OCI-M1 (cell line): ENCODE measurements around the gene GPT2.
"Not testable (repeated sequence)": the region's sequence is repeated elsewhere in the genome, so short reads cannot be mapped to it uniquely, and the experiment has no call there.

Experiments used
- DNase-seq: peaks from one replicate; lab custom pipeline; 2025; lab: John Stamatoyannopoulos, UW

The GPT2 gene

DNA sequence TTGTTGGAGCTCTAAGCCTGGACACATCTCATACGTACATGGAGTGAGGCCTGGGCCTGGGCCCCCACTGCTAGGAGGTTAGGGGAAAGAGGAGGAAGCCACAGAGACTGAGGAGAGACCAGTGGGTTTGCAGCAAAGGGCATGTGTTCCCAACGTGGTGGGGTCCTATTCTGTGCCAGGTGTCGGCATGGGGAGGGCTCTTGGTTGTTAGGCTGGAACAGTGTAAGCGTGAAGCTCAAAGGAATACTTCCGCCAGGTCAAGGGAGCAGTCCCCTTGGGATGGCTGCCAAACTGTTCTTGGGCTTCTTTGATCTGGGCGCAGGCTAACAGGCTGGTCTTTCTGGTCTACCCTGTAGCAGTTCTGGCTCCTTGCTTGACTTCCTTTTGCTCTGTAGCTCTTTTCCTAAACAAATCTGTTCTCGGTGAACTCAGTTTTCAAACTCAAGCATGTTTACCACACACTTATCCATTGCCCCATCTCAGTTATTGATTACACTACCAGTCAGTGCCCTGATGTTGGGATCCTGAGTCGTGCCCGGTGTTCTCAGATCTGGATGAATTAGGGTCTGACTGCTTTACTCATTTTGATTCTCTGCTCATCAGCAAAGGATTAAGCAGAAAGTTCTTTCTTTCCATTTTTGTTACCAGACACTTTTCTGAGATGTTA, 36.4 kb downstream of the GPT2 start:
- DNase-seq, result no peak

- DNase-seq, result no peak
Observed at GRCh38 chr16:46922239-46922638, 38.1 kb downstream of the GPT2 start.

DNA sequence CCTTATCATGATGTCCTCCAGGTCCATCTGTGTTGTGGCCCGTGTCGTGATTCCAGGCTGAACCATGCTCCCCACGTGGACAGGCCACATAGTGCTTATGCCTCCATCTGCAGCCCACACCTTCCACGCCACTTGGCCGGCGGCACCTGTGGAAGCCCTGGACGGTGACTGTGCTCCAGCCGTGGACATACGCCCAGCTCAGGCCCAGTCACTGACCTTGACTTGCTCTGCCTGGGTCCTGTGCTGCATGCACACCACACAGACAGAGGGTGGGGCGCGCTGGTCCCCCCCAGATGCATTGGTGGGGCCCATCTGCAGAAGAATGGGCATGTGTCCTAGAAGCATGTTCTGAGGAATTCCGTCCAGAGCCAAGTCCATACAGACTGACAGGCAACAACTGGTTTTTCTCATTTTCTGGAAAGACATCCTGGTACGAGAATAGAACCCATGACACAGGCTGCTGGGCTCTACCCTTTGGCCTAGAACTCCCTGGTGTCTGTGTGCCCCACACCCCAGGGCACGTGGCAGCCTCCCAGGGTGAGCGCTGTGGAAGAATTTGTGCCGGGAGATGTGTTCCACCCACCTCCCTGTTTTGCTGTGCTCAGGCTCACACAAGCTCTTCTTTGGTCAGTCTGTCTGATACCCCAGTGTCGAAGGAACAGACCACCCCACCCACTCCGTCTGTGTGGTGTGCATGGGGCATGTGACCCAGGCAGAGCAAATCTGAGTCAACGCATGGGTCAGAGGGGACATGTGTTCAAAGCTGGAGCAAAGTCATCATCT, 39.5 kb downstream of the GPT2 start:
- no peak for DNase-seq

- DNase-seq, result no peak
Observed at GRCh38 chr16:46924402-46924801, 40.2 kb downstream of the GPT2 start.

- no peak for DNase-seq
Observed at GRCh38 chr16:46926470-46927225, 42.5 kb downstream of the GPT2 start.

- no peak for DNase-seq
Observed at GRCh38 chr16:46927273-46927672, 43.1 kb downstream of the GPT2 start.

GRCh38 chr16:46928811-46929210, 44.6 kb downstream of the GPT2 start:
- no peak for DNase-seq

DNA sequence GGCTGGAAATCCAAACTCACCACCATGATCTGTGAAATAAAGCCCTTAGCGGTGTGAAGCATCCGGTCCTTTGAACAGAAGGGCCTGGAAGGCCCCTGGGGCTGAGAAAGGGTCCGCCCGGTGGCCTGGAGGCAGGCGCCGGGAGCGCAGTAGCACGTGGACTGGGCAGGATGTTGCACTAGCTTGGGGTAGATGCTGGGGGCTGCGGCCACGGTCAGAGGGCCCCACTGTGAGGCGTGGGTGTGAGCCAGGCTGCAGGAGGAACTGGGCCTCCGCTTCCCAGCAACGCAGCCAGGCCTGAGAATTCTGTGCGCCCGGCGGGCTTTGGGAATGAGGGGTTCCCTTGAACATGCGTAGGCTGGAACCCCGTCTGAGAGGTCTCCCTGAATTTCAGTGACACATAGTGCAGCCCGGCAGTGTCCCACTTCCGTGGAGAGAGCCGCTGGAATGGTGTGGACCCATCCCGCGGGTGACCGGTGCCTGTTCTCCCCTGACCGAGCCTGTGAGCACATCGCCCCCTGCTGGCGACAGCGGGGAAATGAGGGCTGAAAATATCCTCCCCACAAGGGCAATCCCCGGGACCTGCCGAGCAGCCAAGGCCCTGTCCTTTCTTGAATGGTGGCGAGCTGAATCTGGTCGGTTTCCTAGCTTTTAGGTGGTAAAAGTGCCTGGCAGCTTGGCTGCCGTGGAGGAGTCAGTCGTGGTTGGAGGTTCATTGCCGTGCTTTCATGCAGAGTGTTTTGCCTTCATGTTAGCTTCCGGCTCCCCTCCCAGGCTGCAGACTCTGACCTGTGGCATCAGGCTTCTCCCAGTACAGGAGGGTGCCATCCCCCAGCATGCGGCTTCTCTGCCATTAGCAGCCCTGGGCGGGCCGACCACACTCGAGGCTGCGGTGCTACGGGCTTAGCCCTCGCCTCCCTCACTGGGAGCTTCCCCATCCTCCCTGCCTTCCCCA, 45.5 kb downstream of the GPT2 start:
- DNase-seq, result peak; percentile 67

- no peak for DNase-seq
Observed at GRCh38 chr16:46930861-46931260, 46.7 kb downstream of the GPT2 start.

GRCh38 chr16:46932802-46933201, 48.6 kb downstream of the GPT2 start:
- DNase-seq, result peak; percentile 57

GRCh38 chr16:46937536-46937935, 53.4 kb downstream of the GPT2 start:
- DNase-seq, result peak; percentile 78

DNA sequence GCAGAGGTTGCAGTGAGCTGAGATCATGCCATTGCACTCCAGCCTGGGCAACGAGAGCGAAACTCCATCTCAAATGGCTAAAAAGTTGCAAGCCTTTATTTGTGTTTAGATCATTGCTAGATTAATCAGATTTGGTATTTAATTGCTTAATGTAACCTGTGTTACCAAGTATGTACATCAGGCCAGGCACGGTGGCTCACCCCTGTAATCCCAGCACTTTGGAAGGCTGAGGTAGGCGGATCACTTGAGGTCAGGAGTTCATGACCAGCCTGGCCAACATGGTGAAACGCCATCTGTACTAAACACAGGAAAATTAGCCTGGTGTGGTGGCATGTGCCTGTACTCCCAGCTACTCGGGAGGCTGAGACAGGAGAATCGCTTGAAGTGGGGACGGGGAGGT, 60.6 kb downstream of the GPT2 start:
- not testable (repeated sequence) for DNase-seq

DNA sequence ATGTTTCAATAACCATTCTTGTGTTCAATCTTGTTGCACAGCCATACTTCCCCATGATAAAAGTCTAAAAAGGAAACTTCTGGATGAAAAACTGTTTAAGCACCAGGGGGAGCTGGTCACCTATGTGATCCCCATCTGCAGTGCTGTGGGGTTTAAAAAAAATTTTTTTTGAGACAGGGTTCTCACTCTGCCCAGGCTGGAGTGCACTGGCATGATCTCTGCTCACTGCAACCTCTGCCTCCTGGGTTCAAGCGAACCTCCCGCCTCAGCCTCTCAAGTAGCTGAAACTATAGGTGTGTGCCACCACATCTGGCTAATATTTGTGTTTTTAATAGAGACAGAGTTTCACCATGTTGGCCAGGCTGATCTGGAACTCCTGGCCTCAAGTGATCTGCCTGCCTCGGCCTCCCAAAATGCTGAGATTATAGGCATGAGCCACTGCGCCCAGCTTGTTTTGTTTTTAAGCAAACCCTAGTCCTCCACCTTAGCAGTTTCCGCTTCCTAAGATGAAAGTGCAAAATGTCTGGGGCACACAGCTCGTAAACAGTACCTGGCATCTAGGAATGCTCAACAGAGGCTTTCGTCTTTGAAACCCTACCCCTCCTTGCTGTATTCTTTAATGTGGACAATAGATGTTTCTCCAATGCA, 63.9 kb downstream of the GPT2 start:
- DNase-seq, result peak; percentile 71

DNA sequence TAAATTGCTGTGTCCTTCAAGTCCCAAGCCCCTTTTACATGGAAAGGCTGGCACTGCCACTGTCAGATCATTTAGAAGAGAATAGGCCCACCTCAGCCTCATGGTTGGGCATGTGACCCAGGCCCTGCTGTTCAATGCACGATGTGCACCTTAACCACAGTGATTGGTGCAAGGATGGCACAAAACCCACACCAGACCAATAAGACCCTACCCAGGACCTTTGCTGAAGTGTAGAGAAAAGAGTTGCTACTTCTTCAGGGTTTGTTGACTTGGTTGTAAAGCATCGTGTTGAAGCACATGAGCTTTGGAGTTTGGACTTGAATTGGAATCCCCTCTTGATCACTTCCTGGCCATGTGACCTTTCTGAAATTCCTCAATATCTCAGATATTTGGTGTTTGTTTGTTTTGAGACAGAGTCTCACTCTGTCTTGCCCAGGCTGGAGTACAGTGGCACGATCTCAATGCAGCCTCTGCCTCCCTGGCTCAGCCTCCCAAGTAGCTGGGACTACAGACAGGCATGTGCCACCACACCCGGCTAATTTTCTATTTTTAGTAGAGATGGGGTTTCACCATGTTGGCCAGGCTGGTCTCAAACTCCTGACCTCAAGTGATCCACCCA, 64.5 kb downstream of the GPT2 start:
- no peak for DNase-seq

DNA sequence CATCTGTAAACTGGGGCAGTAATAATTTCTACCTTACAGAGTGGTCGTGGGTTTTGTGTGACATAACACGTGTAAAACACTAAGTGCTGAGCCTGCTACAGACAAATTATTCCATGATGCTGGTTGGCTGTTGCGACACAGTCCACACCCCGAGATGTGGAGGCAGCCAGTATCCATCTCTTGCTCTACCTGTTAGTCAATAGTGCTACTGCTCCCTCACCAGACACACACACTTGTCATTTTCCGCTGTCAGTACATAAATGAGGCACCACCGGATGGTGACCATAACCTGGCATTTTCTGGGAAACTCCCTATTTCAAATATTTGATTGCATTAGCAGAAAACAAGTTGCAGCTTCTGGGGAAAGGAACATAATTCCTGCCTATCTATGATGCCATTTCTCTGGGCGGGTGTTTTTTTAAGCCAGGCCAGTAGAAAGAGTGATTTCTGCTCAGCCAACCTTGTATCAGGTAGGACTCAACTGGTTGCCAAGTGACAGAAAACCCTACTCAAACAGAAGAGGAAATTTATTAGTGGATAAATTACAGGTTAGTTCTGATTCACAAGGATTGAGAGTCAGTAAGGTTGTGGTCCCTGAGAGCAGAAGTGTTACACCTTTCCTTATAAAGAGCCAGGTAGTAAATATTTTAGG, 65.2 kb downstream of the GPT2 start:
- DNase-seq, result no peak

DNA sequence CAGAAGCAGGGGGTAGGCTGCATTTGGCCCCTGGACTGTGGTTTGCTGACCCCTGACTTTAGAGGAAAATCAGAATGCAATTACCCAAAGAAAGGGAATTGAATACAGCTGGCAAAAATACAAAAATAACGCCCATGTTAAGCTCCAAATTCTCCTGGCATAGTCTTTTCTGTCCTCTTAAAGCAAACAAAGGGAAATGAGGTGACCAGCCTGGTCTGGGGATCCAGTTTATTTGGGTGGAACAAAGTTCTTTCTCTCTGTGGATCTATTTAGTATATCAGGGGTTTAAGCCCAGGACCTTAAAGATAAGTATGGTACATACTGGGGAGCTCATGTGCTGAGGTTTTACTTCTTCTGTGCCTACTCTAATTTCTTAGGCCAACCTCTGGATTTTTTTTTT, 65.8 kb downstream of the GPT2 start:
- DNase-seq, result no peak

GRCh38 chr16:46954562-46954961, 70.4 kb downstream of the GPT2 start:
- no peak for DNase-seq

GRCh38 chr16:46961373-46962353, 77.5 kb downstream of the GPT2 start:
- DNase-seq, result no peak

GRCh38 chr16:46962629-46963028, 78.5 kb downstream of the GPT2 start:
- DNase-seq, result no peak
